UCSD-AML1 (cell line): ENCODE data around the gene TRAPPC3L.

Experiments
- DNase-seq: peaks from one replicate; lab custom pipeline; 2025; ENCODE audit not compliant: unreplicated experiment; lab: John Stamatoyannopoulos, UW

The TRAPPC3L gene

DNA sequence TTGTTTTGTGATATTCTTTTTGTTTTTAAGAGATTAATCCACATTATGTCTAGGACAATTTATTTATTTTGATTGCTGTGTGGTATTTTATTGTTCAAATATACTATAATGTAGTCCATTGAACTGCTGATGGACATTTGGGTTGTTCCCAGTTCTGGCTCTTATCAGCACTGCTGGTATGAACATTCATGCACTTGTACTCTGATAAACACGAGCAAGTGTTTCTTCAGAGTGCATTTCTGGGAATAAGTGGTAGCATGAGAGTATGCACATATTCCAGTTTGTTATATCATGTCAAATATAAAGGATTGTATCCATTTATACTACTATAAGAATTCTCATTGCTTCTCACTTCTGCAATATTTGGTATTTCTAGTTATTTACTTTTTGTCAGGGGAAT is 77.2 kb downstream of the TRAPPC3L start:
- no peak for DNase-seq

DNA sequence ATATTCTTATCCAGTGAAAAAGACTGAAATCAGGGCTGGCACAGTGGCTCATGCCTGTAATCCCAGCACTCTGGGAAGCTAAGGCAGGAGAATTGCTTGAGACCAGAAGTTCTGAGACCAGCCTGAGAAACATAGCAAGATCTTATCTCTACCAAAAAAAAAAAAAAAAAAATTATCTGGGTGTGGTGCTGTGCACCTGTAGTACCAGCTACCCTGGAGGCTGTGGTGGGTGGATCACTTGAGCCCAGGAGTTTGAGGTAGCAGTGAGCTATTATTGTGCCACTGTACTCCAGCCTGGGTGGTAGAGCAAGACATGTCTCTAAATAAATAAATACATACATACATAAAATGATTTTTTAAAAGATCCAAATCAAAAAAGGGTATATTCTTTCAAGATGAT is 78.0 kb downstream of the TRAPPC3L start:
- no peak for DNase-seq

DNA sequence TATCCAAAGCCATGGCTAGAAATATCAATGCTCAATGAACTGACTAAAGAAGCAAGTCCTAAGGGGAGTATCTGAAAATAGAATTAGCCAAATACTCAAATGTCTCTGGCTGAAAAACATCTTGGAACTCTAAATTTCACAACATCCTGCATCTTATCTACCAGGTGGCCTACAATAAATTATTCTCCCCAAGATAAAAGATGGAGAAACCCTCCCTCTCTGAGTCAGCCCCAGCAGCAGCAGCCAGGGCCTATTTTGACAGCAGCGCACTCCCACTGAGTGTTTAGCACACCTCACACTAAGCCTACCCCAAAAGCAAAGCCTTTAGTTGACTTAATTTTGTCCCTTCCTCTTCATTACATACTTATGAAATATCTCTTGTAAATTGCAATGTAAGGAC is 78.4 kb downstream of the TRAPPC3L start:
- no peak for DNase-seq

GRCh38 chr6:116465246-116465645 is 80.2 kb downstream of the TRAPPC3L start:
- peak; percentile 66 for DNase-seq

DNA sequence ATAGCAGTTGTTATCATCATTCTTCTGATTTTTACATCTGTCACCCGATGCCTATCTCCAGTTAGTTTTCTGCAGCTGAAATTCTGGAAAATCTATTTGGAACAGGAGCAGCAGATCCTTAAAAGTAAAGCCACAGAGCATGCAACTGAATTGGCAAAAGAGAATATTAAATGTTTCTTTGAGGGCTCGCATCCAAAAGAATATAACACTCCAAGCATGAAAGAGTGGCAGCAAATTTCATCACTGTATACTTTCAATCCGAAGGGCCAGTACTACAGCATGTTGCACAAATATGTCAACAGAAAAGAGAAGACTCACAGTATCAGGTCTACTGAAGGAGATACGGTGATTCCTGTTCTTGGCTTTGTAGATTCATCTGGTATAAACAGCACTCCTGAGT is 82.2 kb downstream of the TRAPPC3L start:
- no peak for DNase-seq

GRCh38 chr6:116461932-116462885 is 83.3 kb downstream of the TRAPPC3L start:
- no peak for DNase-seq

GRCh38 chr6:116461331-116461931 is 84.1 kb downstream of the TRAPPC3L start, which contains the start of gene CALHM6:
TSS of gene CALHM6 (plus strand) at chr6:116461375. CDS start at chr6:116461930, 555 bp downstream.
- no peak for DNase-seq

GRCh38 chr6:116459927-116460326 is 85.6 kb downstream of the TRAPPC3L start:
- DNase-seq = no peak

DNA sequence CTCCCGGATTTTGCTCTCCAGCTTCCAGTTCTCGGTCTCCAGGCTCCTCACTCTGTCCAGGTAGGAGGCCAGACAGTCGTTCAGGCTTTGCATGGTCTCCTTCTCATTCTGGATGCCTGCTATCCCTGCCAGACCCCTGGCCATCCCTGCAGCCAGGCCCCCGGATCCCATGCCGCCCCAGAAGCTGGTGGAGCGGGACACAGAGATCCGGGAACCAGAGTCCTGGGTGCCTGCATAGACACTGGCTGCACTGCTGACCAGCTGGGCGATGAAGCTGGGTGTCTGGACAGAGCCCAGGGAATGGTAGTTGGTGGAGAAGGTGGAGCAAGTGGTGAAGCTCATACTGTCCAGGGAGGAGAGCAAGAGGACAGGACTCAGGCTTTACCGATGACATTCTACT is 87.2 kb downstream of the TRAPPC3L start:
- no peak for DNase-seq

DNA sequence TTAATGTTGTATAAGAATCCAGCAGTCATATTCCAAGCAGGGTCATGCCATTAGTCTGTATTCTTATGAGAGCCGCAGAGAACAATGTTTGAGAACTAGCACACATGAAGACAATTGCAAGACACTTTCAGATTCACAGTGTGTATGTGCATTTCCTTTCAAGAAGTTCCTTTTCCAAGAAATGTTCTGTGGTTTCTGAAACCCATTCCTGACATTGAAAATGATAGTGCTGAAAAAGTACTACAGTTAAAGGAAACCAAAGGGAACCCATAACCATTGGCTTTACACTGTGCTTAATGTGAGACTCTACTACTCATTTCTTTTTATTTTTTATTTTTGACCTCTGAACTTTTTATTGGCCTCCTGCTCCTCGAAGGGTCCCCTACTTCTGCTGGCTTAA is 88.6 kb downstream of the TRAPPC3L start:
- no peak for DNase-seq

DNA sequence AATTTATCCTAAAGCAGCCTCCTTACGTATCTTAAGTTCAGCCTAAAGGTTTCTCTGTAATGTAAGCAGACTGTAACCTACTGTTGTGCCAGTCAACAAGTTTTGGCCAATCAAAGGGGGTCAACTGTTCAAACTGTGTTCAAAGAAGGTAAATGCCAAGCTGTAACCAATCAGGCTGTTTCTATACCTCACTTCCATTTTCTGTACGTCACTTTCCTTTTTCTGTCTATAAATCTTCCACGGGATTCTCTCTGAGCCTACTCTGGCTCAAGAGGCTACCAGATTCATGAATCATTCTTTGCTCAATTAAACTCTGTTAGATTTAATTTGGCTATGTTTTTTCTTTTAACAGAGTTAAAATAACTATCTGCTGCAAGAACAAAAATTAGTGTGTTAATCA is 89.4 kb downstream of the TRAPPC3L start:
- DNase-seq = no peak

DNA sequence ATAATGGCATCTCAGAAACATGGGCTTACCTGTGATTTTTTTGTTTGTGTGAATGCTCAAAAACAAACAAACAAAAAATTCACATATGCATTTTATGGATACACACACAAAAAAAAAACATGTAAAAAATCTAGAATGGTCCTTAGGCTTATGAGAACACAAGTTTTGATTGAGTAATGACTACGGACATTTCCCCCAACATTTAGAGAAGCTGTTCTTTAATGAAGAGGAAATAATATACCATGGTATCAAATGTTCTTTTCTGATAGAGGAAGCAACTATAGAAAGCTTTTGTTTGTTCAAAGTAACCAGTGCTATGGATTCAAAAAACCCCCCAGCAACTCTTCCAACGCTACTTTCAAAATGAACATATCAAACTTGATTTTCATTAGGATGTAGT is 93.0 kb downstream of the TRAPPC3L start:
- DNase-seq = no peak

- no peak for DNase-seq
Observed at GRCh38 chr6:116451916-116452315, 93.6 kb downstream of the TRAPPC3L start.

- DNase-seq = peak; percentile 58
Observed at GRCh38 chr6:116450769-116451740, 94.4 kb downstream of the TRAPPC3L start.

- DNase-seq = no peak
Observed at GRCh38 chr6:116450185-116450710, 95.2 kb downstream of the TRAPPC3L start.

GRCh38 chr6:116449565-116449964 is 95.9 kb downstream of the TRAPPC3L start:
- DNase-seq = no peak

GRCh38 chr6:116447496-116448011 is 97.9 kb downstream of the TRAPPC3L start:
- no peak for DNase-seq

- DNase-seq = no peak
Observed at GRCh38 chr6:116447052-116447451, 98.4 kb downstream of the TRAPPC3L start.

DNA sequence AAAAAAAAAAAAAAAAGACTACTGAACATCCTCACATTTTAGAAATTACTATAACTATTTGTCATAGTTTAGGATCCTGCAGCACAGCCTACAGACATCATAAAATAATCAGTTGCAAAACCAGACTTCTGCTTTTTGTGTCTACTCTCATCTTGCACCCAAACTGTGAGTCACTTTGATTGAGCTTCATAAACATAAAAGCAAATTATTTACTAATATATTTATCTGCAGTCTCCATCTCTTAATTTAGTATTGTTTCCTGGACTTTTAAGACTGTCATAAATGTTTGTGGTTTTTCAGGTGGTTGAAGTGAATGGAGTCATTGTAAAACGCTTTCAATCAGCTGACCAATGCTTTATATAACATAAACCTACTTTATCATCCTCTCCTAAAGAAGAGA is 99.1 kb downstream of the TRAPPC3L start:
- DNase-seq = no peak

- no peak for DNase-seq
Observed at GRCh38 chr6:116445102-116445501, 100.4 kb downstream of the TRAPPC3L start.
